Mucosa of stomach (tissue), 1 donor: ENCODE results near the gene KRTAP5-9.

Source experiments
- H3K27me3 ChIP-seq: one replicate; pipeline ENCODE4 v1.7.0; 2013; ENCODE audit warnings: mild to moderate bottlenecking, low read length; ENCODE audit not compliant: control insufficient read depth, insufficient read depth
- H3K36me3 ChIP-seq: one replicate; pipeline ENCODE4 v1.7.0; 2013; ENCODE audit warnings: low read length; ENCODE audit not compliant: control insufficient read depth, insufficient read depth
- H3K4me1 ChIP-seq: one replicate; pipeline ENCODE4 v1.7.0; 2013; ENCODE audit warnings: mild to moderate bottlenecking, low read length; ENCODE audit not compliant: control insufficient read depth, insufficient read depth
- H3K4me3 ChIP-seq: one replicate; pipeline ENCODE4 v1.7.0; 2013; ENCODE audit warnings: low read length
- H3K9ac ChIP-seq: one replicate; pipeline ENCODE4 v1.7.0; 2013; ENCODE audit warnings: mild to moderate bottlenecking, low read length, moderate library complexity
- H3K9me3 ChIP-seq: one replicate; pipeline ENCODE4 v1.7.0; 2013; ENCODE audit warnings: mild to moderate bottlenecking, low read length, moderate library complexity; ENCODE audit not compliant: control insufficient read depth
- donor health status: Pancreatic carcinoma.

KRTAP5-9 gene

DNA sequence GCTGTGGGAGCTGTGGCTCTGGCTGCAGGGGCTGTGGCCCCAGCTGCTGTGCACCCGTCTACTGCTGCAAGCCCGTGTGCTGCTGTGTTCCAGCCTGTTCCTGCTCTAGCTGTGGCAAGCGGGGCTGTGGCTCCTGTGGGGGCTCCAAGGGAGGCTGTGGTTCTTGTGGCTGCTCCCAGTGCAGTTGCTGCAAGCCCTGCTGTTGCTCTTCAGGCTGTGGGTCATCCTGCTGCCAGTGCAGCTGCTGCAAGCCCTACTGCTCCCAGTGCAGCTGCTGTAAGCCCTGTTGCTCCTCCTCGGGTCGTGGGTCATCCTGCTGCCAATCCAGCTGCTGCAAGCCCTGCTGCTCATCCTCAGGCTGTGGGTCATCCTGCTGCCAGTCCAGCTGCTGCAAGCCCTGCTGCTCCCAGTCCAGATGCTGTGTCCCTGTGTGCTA, 514 bp downstream of the KRTAP5-9 start:
- H3K4me3 ChIP-seq: no peak overlapping the region
- H3K9me3 ChIP-seq: no peaks in the 10 kb centered on the region
- H3K9ac ChIP-seq: no peak overlapping the region
- peaks cover 2% of the 10 kb centered on the region for H3K4me1 ChIP-seq
- peaks cover 17% of the 10 kb centered on the region for H3K27me3 ChIP-seq
- H3K36me3 ChIP-seq: no peaks in the 10 kb centered on the region

DNA sequence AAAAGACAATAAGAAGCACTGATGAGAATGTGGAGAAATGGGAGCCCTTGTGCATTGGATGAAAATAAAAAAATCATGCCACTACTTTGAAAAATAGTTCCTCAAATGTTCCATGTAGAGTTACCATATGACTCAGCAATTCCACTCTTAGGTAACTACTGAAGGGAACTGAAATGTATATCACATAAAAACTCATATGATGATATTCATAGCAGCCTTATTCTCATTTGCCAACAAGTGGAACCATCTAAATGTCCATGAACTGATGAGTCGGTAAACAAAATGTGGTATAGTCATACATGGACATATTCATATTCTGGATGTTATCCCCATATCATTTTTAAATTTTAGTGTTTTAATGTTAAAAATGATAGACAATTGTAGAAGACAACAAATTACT, 3.5 kb downstream of the KRTAP5-9 start:
- H3K9me3 ChIP-seq: no peaks in the 10 kb centered on the region
- H3K27me3 ChIP-seq: peaks cover 17% of the 10 kb centered on the region

DNA sequence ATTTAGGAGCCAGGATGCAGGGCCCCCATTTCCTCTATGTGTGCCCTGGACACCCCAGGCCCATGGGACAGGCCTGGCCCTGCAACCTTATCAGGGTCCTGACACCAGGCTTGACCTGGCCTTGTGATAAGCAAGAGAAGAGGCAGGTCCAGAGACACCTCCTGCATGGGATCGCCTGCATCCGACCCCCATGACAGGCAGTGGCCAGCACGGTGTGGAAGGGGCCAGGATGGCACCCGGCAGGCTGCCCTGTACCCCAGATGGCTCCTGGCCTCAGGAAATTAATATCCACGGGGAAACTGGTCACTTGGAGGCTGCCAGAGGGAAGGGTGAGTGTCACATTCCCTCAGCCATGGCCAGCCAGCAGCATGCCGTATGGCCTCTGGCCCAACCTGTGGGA, 6.8 kb downstream of the KRTAP5-9 start:
- H3K9ac ChIP-seq: no peak overlapping the region
- no peaks in the 10 kb centered on the region for H3K36me3 ChIP-seq
- H3K4me3 ChIP-seq: no peak overlapping the region
- no peaks in the 10 kb centered on the region for H3K9me3 ChIP-seq
- no peaks in the 10 kb centered on the region for H3K4me1 ChIP-seq
- H3K27me3 ChIP-seq: peaks cover 3% of the 10 kb centered on the region

More for the DNA sequence above, 3.5 kb downstream of the KRTAP5-9 start:
- no peak overlapping the region for H3K4me3 ChIP-seq
- H3K36me3 ChIP-seq: no peaks in the 10 kb centered on the region
- no peak overlapping the region for H3K9ac ChIP-seq
- no peaks in the 10 kb centered on the region for H3K4me1 ChIP-seq

DNA sequence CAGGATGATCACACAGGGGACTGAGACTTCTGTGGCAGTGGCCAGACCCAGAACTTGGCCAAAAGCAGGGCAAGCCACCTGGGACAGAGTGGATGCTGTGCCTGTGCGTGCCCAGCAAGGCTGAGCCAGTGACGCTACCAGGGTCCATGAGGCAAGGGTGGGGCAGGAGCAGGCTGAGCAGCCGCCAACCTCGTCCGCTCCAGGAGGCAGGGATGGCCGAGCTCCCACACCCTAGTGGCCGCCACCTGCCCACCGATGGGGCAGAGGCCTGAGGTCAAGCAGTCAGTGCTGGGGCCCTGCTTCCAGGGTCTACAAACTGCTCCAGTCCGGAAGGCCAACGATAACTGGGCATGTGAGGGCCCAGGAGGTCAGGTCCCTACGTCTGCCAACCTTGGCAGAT, 7.3 kb downstream of the KRTAP5-9 start:
- H3K4me1 ChIP-seq: no peaks in the 10 kb centered on the region
- peaks cover 3% of the 10 kb centered on the region for H3K27me3 ChIP-seq
- H3K9me3 ChIP-seq: no peaks in the 10 kb centered on the region
- no peak overlapping the region for H3K9ac ChIP-seq
- no peak overlapping the region for H3K4me3 ChIP-seq
- no peaks in the 10 kb centered on the region for H3K36me3 ChIP-seq

DNA sequence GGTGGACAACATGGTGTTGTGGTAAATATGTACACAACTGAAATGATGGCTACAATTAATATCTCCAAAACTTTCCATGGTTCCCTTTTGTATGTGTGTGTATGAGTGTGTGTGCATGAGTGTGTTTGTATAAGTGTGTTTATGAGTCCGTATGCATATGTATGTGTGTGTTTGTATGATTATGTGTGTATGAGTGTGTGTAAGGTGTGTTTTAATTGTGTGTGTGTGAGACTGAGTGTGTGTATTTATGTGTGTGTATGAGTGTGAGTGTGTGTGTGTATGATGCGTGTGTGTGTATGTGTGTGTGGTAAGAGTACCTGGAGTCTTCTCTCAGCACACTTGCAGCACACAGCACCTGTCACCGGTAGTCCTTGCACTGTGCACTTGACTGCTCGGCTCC, 7.8 kb downstream of the KRTAP5-9 start:
- H3K4me1 ChIP-seq: no peaks in the 10 kb centered on the region
- H3K4me3 ChIP-seq: no peak overlapping the region
- no peak overlapping the region for H3K9ac ChIP-seq
- peaks cover 3% of the 10 kb centered on the region for H3K27me3 ChIP-seq
- H3K36me3 ChIP-seq: no peaks in the 10 kb centered on the region
- no peaks in the 10 kb centered on the region for H3K9me3 ChIP-seq

DNA sequence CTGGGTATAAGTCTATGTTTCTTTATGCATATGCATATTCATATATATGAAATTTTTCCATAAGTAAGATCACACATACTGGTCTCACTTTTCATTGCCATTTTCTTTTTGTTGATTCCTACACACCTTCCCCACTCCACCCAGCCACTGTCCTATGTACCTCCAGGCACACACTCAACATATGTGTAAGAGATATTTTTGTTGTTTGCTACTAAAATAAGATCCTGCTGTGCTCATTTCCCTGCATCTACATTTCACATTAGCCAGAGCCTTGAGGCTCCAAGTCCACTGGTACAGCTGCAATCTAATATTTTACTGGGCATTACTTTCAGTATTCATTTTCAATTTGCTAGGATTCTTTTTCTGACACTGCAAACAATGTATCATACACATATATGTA, 9.0 kb downstream of the KRTAP5-9 start:
- H3K4me1 ChIP-seq: no peaks in the 10 kb centered on the region
- H3K9ac ChIP-seq: no peak overlapping the region
- no peaks in the 10 kb centered on the region for H3K9me3 ChIP-seq
- H3K27me3 ChIP-seq: peaks cover 3% of the 10 kb centered on the region
- no peaks in the 10 kb centered on the region for H3K36me3 ChIP-seq
- no peak overlapping the region for H3K4me3 ChIP-seq

DNA sequence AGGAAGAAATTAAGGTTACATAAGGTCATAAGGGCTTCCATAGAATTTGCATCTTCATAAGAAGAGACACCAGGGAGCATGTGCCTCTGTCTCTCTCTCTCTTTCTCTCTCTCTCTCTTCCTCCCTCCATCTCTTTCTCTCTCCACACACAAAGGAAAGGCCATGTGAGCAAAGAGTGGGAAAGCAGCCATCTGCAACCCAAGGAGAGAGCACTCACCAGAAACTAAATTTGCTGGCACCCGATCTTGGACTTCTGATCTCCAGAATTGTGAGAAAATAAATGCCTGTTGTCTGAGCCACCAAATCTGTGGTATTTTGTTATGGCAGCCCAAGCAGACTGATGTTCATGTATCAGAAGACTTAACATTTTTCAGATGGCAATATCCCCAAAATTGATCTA, 10.8 kb downstream of the KRTAP5-9 start:
- Histone ChIP-seq H3K4me3 (no peak overlapping the region), H3K27me3 (peaks cover 4% of the 10 kb centered on the region), H3K9me3 (no peaks in the 10 kb centered on the region), H3K9ac (no peak overlapping the region), H3K36me3 (no peaks in the 10 kb centered on the region), H3K4me1 (no peaks in the 10 kb centered on the region)

DNA sequence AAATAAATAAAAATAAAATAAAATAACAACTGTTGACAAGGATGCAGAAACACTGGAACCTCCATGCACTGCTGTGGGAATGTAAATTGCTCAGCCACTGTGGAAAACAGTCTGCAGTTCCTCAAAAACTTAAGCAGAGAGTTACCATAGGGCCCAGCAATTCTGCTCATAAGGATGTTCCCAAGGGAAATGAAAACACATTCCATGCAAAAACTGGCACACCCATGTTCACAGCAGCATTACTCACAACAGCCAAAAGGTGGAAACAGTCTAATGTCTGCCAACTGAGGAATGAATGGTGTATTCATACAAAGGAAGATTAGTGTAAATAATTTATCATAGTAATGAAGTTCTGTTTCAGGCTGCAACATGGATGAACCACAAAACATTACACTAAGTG, 13.9 kb downstream of the KRTAP5-9 start:
- Histone ChIP-seq H3K9ac (no peak overlapping the region), H3K4me3 (no peak overlapping the region), H3K4me1 (no peaks in the 10 kb centered on the region), H3K27me3 (peaks cover 7% of the 10 kb centered on the region), H3K9me3 (no peaks in the 10 kb centered on the region), H3K36me3 (no peaks in the 10 kb centered on the region)

DNA sequence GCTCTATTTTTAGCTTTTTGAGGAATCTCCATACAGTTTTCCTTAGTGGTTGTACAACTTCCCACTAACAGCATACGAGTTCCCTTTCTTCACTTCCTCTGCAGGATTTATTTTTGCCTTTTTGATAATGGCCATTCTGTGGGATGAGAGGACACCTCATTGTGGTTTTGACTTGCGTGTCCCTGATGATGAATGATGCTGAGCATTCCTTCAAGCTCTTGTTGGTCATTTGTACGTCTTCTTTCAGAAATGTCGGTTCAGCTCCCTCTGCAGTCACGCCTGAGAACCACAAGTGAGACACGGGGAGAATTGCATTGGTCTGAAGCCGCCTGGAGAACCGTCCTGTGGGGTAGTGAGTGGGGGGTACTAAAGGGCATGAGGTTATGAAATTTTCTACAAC, 15.2 kb downstream of the KRTAP5-9 start:
- Histone ChIP-seq H3K4me1 (no peaks in the 10 kb centered on the region), H3K9me3 (no peaks in the 10 kb centered on the region), H3K9ac (no peak overlapping the region), H3K27me3 (peaks cover 7% of the 10 kb centered on the region), H3K4me3 (no peak overlapping the region), H3K36me3 (no peaks in the 10 kb centered on the region)

DNA sequence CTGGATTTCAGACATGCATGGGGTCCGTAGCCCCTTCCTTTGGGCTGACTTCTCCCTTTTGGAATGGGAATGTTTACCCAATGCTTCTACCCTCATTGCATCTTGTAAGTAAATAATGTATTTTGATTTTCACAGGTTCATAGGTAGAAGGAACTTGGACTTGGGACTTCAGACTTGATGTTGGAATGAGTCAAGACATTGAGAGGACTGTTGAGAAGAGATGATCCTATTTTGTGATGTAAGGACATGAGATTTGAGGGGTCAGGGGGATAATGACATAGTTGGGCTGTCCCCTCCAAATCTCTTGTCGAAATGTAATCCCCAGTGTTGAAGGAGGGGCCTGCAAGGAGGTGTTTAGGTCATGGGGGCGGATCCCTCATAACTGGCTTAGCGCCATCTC, 16.2 kb downstream of the KRTAP5-9 start:
- no peak overlapping the region for H3K4me3 ChIP-seq
- H3K9ac ChIP-seq: no peak overlapping the region
- H3K4me1 ChIP-seq: no peaks in the 10 kb centered on the region
- no peaks in the 10 kb centered on the region for H3K36me3 ChIP-seq
- H3K27me3 ChIP-seq: peaks cover 7% of the 10 kb centered on the region
- no peaks in the 10 kb centered on the region for H3K9me3 ChIP-seq

DNA sequence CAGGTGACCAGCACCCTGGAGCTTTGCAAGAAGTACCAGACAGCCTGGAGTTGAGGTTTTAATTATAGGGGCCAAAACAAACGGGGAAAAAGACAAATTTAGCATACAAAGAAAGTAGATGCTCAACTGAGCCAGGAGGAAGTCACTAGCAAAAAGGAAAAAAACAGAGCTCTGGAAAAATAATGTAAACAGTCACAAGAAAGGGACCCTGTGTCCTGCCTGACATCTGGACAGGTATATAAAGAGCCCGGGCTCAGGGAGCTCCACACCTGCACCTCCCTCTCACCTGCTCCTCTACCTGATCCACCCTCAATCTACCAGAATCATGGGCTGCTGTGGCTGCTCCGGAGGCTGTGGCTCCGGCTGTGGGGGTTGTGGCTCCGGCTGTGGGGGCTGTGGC, 17.0 kb downstream of the KRTAP5-9 start, which contains the start of gene KRTAP5-10:
Gene KRTAP5-10, plus strand, starts transcription at position 301 of the 400 bp plus-strand sequence. Its CDS starts 25 bp downstream, at position 326.
- Histone ChIP-seq H3K27me3 (peaks cover 7% of the 10 kb centered on the region), H3K4me1 (no peaks in the 10 kb centered on the region), H3K9me3 (no peaks in the 10 kb centered on the region), H3K4me3 (no peak within 1 kb of the TSS), H3K9ac (no peak within 1 kb of the TSS), H3K36me3 (no peaks in the 10 kb centered on the region)

DNA sequence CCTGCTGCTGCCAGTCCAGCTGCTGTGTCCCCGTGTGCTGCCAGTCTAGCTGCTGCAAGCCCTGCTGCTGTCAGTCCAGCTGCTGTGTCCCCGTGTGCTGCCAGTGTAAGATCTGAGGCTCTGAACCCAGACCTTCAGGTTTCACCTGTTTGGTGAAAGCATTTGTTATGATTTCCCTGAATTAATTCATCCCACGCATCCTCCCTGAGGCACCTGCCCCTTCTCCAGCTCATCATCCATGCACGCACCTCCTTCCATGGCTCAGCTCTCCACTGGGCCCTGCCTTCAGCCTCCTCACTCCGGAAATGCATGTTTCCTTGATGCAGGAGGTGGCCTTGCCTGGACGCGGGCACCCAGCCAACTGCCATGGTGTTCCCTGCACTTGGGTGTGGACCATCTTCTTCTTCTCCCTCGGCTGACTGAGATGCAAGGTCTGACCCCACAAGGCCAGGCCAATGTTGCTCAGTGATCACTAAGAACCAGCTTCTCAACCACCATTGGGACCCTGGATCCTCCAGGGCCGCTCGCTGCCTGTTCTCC, 17.9 kb downstream of the KRTAP5-9 start:
- Histone ChIP-seq H3K4me1 (no peaks in the 10 kb centered on the region), H3K9ac (no peak overlapping the region), H3K9me3 (no peaks in the 10 kb centered on the region), H3K27me3 (peaks cover 7% of the 10 kb centered on the region), H3K4me3 (no peak overlapping the region), H3K36me3 (no peaks in the 10 kb centered on the region)
